ENCODE measurements around the gene GLRB. TPM values are rescaled to one million over a fixed set of nuclear protein-coding genes. Genes with fewer than 3 reads are reported as not detected.

Gene GLRB
- total RNA-seq, 4 donors from 2014 or later, result 1.6 to 5.8 (median 2.7) TPM

DNA sequence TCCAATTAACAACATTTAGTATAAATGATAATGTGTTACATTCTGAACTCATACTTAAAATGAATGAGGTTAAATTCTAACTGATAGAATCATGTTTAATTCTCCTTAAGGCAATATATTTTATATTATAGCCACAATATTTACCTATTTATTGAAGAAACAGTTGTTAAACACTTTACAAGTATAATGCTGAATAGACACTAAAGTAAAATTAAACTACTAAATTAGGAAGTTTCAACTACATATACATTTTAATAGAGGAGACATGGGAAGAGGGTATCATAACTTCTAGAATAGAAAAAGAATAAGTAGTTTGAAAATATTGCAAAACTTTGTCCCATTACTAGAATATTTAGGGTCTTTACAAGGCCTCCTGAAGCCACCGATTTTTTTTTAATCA lies 108.3 kb downstream of the GLRB start:
- no peak overlapping the region for H3K4me3 ChIP-seq
- 95 to 100% methylated on average over 1 of the region's 1 CpG for WGBS, 2 donors (ENCODE audit: low coverage in 1 of 2)

DNA sequence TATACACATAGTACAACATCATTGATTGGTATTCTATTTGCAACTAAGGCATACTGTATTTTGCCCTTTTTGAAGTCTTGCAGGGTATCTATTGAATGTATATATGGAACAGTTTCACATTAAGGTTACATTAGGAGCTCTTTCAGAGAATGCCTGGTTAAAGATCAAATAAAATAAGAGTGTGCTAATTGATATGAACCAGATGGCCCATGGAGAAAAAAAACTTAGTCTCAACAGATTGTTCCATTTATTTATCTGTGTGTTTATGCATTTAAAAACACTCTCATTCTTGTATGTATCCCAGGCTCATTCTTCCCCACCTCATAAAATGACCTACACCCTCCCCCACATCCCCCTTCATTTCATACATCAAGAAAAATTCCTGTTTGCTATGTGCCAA lies 109.4 kb downstream of the GLRB start:
- Histone ChIP-seq H3K4me1 (no peaks in the 10 kb centered on the region), H3K27ac (no peak overlapping the region), H3K36me3 (no peaks in the 10 kb centered on the region), H3K9me3 (peaks cover 0 to 19% (median 0%) of the 10 kb centered on the region in 3 donors), H3K27me3 (peaks cover 3% of the 10 kb centered on the region), H3K4me3 (no peak overlapping the region)
- no peak for ATAC-seq
- TF ChIP-seq, protein P1, sequence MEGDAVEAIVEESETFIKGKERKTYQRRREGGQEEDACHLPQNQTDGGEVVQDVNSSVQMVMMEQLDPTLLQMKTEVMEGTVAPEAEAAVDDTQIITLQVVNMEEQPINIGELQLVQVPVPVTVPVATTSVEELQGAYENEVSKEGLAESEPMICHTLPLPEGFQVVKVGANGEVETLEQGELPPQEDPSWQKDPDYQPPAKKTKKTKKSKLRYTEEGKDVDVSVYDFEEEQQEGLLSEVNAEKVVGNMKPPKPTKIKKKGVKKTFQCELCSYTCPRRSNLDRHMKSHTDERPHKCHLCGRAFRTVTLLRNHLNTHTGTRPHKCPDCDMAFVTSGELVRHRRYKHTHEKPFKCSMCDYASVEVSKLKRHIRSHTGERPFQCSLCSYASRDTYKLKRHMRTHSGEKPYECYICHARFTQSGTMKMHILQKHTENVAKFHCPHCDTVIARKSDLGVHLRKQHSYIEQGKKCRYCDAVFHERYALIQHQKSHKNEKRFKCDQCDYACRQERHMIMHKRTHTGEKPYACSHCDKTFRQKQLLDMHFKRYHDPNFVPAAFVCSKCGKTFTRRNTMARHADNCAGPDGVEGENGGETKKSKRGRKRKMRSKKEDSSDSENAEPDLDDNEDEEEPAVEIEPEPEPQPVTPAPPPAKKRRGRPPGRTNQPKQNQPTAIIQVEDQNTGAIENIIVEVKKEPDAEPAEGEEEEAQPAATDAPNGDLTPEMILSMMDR (IDR thresholded peaks at IDR 0.05), result no peak
- no peak for TF ChIP-seq POLR2A (IDR thresholded peaks at IDR 0.05)
- TF ChIP-seq EP300 (IDR thresholded peaks at IDR 0.05), result no peak
- TF ChIP-seq POLR2AphosphoS5 (IDR thresholded peaks at IDR 0.05), result no peak

More for the DNA sequence above, 108.3 kb downstream of the GLRB start:
- peaks cover 0 to 18% (median 0%) of the 10 kb centered on the region in 3 donors for H3K9me3 ChIP-seq
- H3K27ac ChIP-seq, result no peak overlapping the region
- TF ChIP-seq EP300 (IDR thresholded peaks at IDR 0.05) (no peak), POLR2A (IDR thresholded peaks at IDR 0.05) (no peak), POLR2AphosphoS5 (IDR thresholded peaks at IDR 0.05) (no peak)
- TF ChIP-seq, protein P1 (IDR thresholded peaks at IDR 0.05), result no peak
- H3K36me3 ChIP-seq, result no peaks in the 10 kb centered on the region
- ATAC-seq, result no peak
- H3K4me1 ChIP-seq, result no peaks in the 10 kb centered on the region
- H3K27me3 ChIP-seq, result peaks cover 8% of the 10 kb centered on the region

- no peaks in the 10 kb centered on the region for H3K27me3 ChIP-seq
- no peak overlapping the region for H3K27ac ChIP-seq
- no peak for TF ChIP-seq POLR2AphosphoS5 (IDR thresholded peaks at IDR 0.05)
- TF ChIP-seq, protein P1 (IDR thresholded peaks at IDR 0.05), result no peak
- no peak for TF ChIP-seq EP300 (IDR thresholded peaks at IDR 0.05)
- no peak for TF ChIP-seq POLR2A (IDR thresholded peaks at IDR 0.05)
- no peak for ATAC-seq
- H3K4me1 ChIP-seq, result no peaks in the 10 kb centered on the region
- H3K36me3 ChIP-seq, result no peaks in the 10 kb centered on the region
- WGBS, 2 donors (ENCODE audit: low coverage in 1 of 2), result 84 to 94% methylated on average over 2 of the region's 2 CpGs
- H3K4me3 ChIP-seq, result no peak overlapping the region
- no peaks in the 10 kb centered on the region for H3K9me3 ChIP-seq
Observed at GRCh38 chr4:157195374-157195773, 119.4 kb downstream of the GLRB start.

DNA sequence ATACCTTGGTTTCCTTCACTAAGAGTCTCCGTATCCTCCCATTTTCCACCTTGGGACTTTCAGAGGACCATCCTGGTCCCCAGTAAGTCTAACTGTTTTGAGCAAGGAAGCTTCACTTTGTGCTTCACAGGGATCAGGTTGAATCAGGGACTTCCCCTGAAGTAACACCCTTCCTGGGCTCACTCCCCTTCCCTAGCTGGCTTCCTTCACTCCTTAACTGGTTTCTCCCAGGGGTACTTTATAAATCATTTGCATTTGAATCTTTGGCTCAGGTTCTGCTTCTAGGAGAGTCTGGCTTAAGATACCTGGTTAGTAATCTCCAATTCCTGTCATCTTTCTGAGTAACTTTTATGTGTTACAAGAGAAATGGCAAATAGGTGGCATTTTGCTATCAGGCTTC lies 120.1 kb downstream of the GLRB start:
- Histone ChIP-seq H3K27ac (no peak overlapping the region), H3K9me3 (no peaks in the 10 kb centered on the region), H3K4me1 (no peaks in the 10 kb centered on the region), H3K36me3 (no peaks in the 10 kb centered on the region), H3K4me3 (no peak overlapping the region), H3K27me3 (no peaks in the 10 kb centered on the region)
- 80 to 100% methylated on average over 1 of the region's 1 CpG for WGBS, 2 donors (ENCODE audit: low coverage in 1 of 2)
- no peak for TF ChIP-seq EP300 (IDR thresholded peaks at IDR 0.05)
- no peak for TF ChIP-seq POLR2AphosphoS5 (IDR thresholded peaks at IDR 0.05)
- TF ChIP-seq, protein P1 (IDR thresholded peaks at IDR 0.05), result no peak
- no peak for TF ChIP-seq POLR2A (IDR thresholded peaks at IDR 0.05)
- no peak for ATAC-seq

DNA sequence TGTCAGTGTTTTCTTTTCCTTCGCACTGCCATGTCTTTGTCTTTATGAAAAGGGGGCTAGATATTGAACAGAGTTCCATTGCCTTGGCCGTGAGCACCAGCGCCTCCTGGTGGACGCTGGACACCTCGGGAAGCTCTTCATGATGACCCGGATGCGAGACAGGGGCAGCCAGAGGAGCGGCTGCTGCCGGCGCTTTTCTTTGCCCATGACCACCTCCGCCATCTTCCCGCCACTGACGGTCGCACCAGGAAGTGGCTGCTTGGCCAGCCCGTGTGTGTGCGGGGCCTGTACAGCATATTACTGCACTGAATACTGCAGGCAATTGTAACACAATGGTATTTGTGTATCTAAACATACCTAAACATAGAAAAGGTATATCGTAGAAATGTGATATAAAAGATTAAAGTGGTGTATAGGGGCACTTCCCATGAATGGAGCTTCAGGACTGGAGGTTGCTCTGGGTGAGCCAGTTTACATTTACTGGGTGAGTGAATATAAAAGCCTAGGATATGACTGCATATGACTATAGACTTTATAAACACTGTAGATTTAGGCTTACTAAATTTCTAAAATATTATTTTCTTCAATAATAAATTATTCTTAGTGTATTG lies 128.8 kb downstream of the GLRB start:
- TF ChIP-seq POLR2AphosphoS5 (IDR thresholded peaks at IDR 0.05) (no peak), EP300 (IDR thresholded peaks at IDR 0.05) (no peak), POLR2A (IDR thresholded peaks at IDR 0.05) (no peak)
- TF ChIP-seq, protein P1 (IDR thresholded peaks at IDR 0.05), result peak in 1 of 4 experiments; percentile 48
- H3K27me3 ChIP-seq, result no peaks in the 10 kb centered on the region
- H3K36me3 ChIP-seq, result no peaks in the 10 kb centered on the region
- no peaks in the 10 kb centered on the region for H3K9me3 ChIP-seq
- ATAC-seq, result no peak
- H3K27ac ChIP-seq, result no peak overlapping the region
- H3K4me1 ChIP-seq, result no peaks in the 10 kb centered on the region
- WGBS, 2 donors (ENCODE audit: low coverage in 1 of 2), result 67 to 100% methylated on average over 2 to 14 of the region's 17 CpGs
- no peak overlapping the region for H3K4me3 ChIP-seq

Data from gastroesophageal sphincter (tissue), 4 donors.